NCI-H2196 treated with DMSO at 0.1 percent for 48 hours (cell line): ENCODE data around the gene LITAF.
"Not testable (repeated sequence)": the region's sequence is repeated elsewhere in the genome, so short reads cannot be mapped to it uniquely, and the experiment has no call there.

Experiments used
- DNase-seq: peaks from one replicate; lab custom pipeline; 2025; ENCODE audit not compliant: unreplicated experiment; lab: John Stamatoyannopoulos, UW

LITAF gene

GRCh38 chr16:11576427-11577289 is 10.1 kb downstream of the LITAF start:
- DNase-seq, result no peak

GRCh38 chr16:11575223-11575589 is 11.5 kb downstream of the LITAF start:
- no peak for DNase-seq

GRCh38 chr16:11572301-11572995 is 14.3 kb downstream of the LITAF start:
- DNase-seq, result no peak

GRCh38 chr16:11571549-11571948 is 15.2 kb downstream of the LITAF start:
- no peak for DNase-seq

- no peak for DNase-seq
Observed at GRCh38 chr16:11570806-11571205, 15.9 kb downstream of the LITAF start.

- no peak for DNase-seq
Observed at GRCh38 chr16:11570258-11570657, 16.5 kb downstream of the LITAF start.

- DNase-seq, result no peak
Observed at GRCh38 chr16:11566398-11566797, 20.3 kb downstream of the LITAF start.

GRCh38 chr16:11565665-11566064 is 21.1 kb downstream of the LITAF start:
- DNase-seq, result no peak

- DNase-seq, result no peak
Observed at GRCh38 chr16:11564046-11564926, 22.4 kb downstream of the LITAF start.

GRCh38 chr16:11563493-11564040 is 23.2 kb downstream of the LITAF start:
- DNase-seq, result no peak

- DNase-seq, result no peak
Observed at GRCh38 chr16:11562941-11563340, 23.8 kb downstream of the LITAF start.

GRCh38 chr16:11562411-11562810 is 24.3 kb downstream of the LITAF start:
- no peak for DNase-seq

- DNase-seq, result no peak
Observed at GRCh38 chr16:11561856-11562255, 24.9 kb downstream of the LITAF start.

GRCh38 chr16:11561454-11561805 is 25.3 kb downstream of the LITAF start:
- DNase-seq, result no peak

- no peak for DNase-seq
Observed at GRCh38 chr16:11560701-11561453, 25.8 kb downstream of the LITAF start.

GRCh38 chr16:11558308-11558823 is 28.4 kb downstream of the LITAF start:
- not testable (repeated sequence) for DNase-seq

GRCh38 chr16:11557801-11558200 is 28.9 kb downstream of the LITAF start:
- DNase-seq, result no peak

- no peak for DNase-seq
Observed at GRCh38 chr16:11556945-11557720, 29.6 kb downstream of the LITAF start.

GRCh38 chr16:11556214-11556819 is 30.4 kb downstream of the LITAF start:
- DNase-seq, result no peak
